HEK293 (cell line): ENCODE measurements around the gene ABHD16A.

ENCODE experiments used
- SCRT1 ChIP-seq: fragments of 450-650 bp; formaldehyde crosslinking; IDR thresholded peaks from 2 replicates; pipeline ENCODE4 v1.5.1; 2016; ENCODE audit warnings: missing biosample characterization, missing genetic modification characterization, borderline replicate concordance
- TCF7L2 ChIP-seq: IDR thresholded peaks from 2 replicates; pipeline ENCODE4 v1.6.1; 2011; ENCODE audit warnings: low read depth, mild to moderate bottlenecking, inconsistent platforms, low read length, moderate library complexity, borderline replicate concordance
- ZNF174 ChIP-seq: fragments of 450-650 bp; formaldehyde crosslinking; IDR thresholded peaks from 2 replicates; pipeline ENCODE4 v1.5.0; 2017; ENCODE audit warnings: missing biosample characterization, mild to moderate bottlenecking, missing genetic modification characterization
- ZNF239 ChIP-seq: fragments of 450-650 bp; formaldehyde crosslinking; IDR thresholded peaks from 2 replicates; pipeline ENCODE4 v1.5.1; 2016; ENCODE audit warnings: missing biosample characterization, missing genetic modification characterization
- ZNF24 ChIP-seq: fragments of 450-650 bp; formaldehyde crosslinking; IDR thresholded peaks from 2 replicates; pipeline ENCODE4 v1.5.1; 2016; ENCODE audit warnings: missing biosample characterization, missing genetic modification characterization
- ZNF37A ChIP-seq: fragments of 450-650 bp; IDR thresholded peaks from 2 replicates; pipeline ENCODE4 v1.5.1; 2018; ENCODE audit warnings: missing biosample characterization, missing genetic modification characterization
- ZNF777 ChIP-seq: fragments of 450-650 bp; formaldehyde crosslinking; IDR thresholded peaks from 2 replicates; pipeline ENCODE4 v1.5.1; 2017; ENCODE audit warnings: missing biosample characterization, missing genetic modification characterization, borderline replicate concordance
- ZNF785 ChIP-seq: fragments of 450-650 bp; formaldehyde crosslinking; IDR thresholded peaks from 2 replicates; pipeline ENCODE4 v1.5.1; 2016; ENCODE audit warnings: missing biosample characterization, missing genetic modification characterization
- TF ChIP-seq, protein P1 (sequence below): fragments of 450-650 bp; formaldehyde crosslinking; IDR thresholded peaks from 2 replicates; pipeline ENCODE4 v1.5.1; 2016; ENCODE audit warnings: missing biosample characterization, missing genetic modification characterization
- TF ChIP-seq, protein P2 (sequence below): fragments of 450-650 bp; IDR thresholded peaks from 2 replicates; pipeline ENCODE4 v1.5.1; 2018; ENCODE audit warnings: missing biosample characterization, mild to moderate bottlenecking, missing genetic modification characterization
- TF ChIP-seq, protein P3 (sequence below): sonication (generic); formaldehyde crosslinking; IDR thresholded peaks from 2 replicates; pipeline ENCODE4 v1.8.1; 2022; ENCODE audit warnings: mild to moderate bottlenecking, moderate library complexity, missing genetic modification reagents
- TF ChIP-seq, protein P4 (sequence below): fragments of 450-650 bp; formaldehyde crosslinking; optimal IDR thresholded peaks from 2 replicates; pipeline ENCODE3; 2016; ENCODE audit warnings: missing biosample characterization, mild to moderate bottlenecking, missing genetic modification characterization

DNA sequence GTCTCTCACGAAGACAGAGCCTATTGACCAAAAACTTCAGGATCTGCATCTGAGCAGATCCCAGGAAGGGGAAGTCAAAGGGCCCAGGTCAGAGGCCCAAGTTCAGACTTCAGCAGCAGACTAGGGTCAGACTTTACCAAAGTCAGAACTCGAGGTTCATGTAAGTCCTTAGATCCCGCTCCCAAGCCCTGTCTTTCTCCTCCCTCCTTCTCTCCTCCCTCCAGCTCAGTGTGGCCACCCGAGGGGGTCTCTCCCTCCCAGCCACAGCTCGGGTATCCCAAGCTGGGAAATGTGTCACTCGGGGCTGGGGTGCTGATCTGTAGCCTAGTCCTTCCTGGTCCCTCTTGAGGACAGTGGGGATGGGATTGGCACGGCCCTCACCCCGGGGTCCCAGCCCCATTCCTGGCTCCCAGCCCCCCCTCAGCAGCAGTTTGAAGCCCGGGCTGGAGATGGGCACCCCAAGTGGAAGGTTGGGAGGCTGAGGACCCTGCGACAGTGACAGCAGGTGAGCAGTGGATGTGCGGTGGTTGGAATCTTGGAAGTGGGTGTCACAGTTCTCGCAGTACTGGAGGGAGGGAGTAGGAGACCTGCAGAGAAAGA lies 40.9 kb downstream of the ABHD16A start:
- TF ChIP-seq, protein P1, sequence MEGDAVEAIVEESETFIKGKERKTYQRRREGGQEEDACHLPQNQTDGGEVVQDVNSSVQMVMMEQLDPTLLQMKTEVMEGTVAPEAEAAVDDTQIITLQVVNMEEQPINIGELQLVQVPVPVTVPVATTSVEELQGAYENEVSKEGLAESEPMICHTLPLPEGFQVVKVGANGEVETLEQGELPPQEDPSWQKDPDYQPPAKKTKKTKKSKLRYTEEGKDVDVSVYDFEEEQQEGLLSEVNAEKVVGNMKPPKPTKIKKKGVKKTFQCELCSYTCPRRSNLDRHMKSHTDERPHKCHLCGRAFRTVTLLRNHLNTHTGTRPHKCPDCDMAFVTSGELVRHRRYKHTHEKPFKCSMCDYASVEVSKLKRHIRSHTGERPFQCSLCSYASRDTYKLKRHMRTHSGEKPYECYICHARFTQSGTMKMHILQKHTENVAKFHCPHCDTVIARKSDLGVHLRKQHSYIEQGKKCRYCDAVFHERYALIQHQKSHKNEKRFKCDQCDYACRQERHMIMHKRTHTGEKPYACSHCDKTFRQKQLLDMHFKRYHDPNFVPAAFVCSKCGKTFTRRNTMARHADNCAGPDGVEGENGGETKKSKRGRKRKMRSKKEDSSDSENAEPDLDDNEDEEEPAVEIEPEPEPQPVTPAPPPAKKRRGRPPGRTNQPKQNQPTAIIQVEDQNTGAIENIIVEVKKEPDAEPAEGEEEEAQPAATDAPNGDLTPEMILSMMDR, result no peak
- TF ChIP-seq, protein P2, sequence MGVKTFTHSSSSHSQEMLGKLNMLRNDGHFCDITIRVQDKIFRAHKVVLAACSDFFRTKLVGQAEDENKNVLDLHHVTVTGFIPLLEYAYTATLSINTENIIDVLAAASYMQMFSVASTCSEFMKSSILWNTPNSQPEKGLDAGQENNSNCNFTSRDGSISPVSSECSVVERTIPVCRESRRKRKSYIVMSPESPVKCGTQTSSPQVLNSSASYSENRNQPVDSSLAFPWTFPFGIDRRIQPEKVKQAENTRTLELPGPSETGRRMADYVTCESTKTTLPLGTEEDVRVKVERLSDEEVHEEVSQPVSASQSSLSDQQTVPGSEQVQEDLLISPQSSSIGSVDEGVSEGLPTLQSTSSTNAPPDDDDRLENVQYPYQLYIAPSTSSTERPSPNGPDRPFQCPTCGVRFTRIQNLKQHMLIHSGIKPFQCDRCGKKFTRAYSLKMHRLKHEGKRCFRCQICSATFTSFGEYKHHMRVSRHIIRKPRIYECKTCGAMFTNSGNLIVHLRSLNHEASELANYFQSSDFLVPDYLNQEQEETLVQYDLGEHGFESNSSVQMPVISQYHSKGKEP, result no peak
- TF ChIP-seq ZNF777 (tag by site-specific recombination), result no peak
- TF ChIP-seq ZNF174 (tag by site-specific recombination), result no peak
- TF ChIP-seq, protein P3, sequence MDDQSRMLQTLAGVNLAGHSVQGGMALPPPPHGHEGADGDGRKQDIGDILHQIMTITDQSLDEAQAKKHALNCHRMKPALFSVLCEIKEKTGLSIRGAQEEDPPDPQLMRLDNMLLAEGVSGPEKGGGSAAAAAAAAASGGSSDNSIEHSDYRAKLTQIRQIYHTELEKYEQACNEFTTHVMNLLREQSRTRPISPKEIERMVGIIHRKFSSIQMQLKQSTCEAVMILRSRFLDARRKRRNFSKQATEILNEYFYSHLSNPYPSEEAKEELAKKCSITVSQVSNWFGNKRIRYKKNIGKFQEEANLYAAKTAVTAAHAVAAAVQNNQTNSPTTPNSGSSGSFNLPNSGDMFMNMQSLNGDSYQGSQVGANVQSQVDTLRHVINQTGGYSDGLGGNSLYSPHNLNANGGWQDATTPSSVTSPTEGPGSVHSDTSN (CRISPR knock-in tag), result no peak
- TF ChIP-seq, protein P4, sequence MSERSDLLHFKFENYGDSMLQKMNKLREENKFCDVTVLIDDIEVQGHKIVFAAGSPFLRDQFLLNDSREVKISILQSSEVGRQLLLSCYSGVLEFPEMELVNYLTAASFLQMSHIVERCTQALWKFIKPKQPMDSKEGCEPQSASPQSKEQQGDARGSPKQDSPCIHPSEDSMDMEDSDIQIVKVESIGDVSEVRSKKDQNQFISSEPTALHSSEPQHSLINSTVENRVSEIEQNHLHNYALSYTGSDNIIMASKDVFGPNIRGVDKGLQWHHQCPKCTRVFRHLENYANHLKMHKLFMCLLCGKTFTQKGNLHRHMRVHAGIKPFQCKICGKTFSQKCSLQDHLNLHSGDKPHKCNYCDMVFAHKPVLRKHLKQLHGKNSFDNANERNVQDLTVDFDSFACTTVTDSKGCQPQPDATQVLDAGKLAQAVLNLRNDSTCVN (tag by site-specific recombination), result no peak
- no peak for TF ChIP-seq SCRT1
- TF ChIP-seq ZNF24 (tag by site-specific recombination), result no peak
- TF ChIP-seq TCF7L2, result no peak
- TF ChIP-seq ZNF785 (tag by site-specific recombination), result no peak
- TF ChIP-seq ZNF37A (tag by site-specific recombination), result no peak
- TF ChIP-seq ZNF239, result no peak
